GM12878 (cell line): ENCODE results near the gene CYTH3. TPM values are rescaled to one million over a fixed set of nuclear protein-coding genes. Genes with fewer than 3 reads are reported as not detected.

Experiments used
- BCL3 ChIP-seq: IDR thresholded peaks from 2 replicates; pipeline ENCODE4 v1.6.1; 2011; ENCODE audit warnings: borderline replicate concordance, low read depth, mild to moderate bottlenecking, moderate library complexity, low read length; ENCODE audit not compliant: insufficient read depth, poor library complexity, severe bottlenecking
- CBX3 ChIP-seq: fragments of 200-600 bp; sonication (generic); IDR thresholded peaks from 2 replicates; pipeline ENCODE4 v1.6.1; 2016; ENCODE audit warnings: low read depth, borderline replicate concordance
- CBX5 ChIP-seq: sonication (generic); IDR thresholded peaks from 2 replicates; pipeline ENCODE4 v1.6.1; 2016; ENCODE audit warnings: low read depth, moderate library complexity, mild to moderate bottlenecking, inconsistent platforms
- IKZF2 ChIP-seq, 2 experiments: fragments of 450-650 bp; IDR thresholded peaks; 2 replicates each; pipeline ENCODE4 v1.6.1; 2017; ENCODE audit warnings: mild to moderate bottlenecking in 2 of 2, moderate library complexity in 2 of 2
- NFIC ChIP-seq: IDR thresholded peaks from 2 replicates; pipeline ENCODE4 v1.6.1; 2012; ENCODE audit warnings: low read depth, mild to moderate bottlenecking, inconsistent platforms, low read length, moderate library complexity
- RAD51 ChIP-seq: fragments of 450-650 bp; IDR thresholded peaks from 2 replicates; pipeline ENCODE4 v1.6.1; 2016; ENCODE audit warnings: moderate library complexity, mild to moderate bottlenecking, inconsistent platforms
- RFX5 ChIP-seq: IDR thresholded peaks from 2 replicates; pipeline ENCODE4 v1.6.1; 2011; ENCODE audit warnings: low read depth, low read length, improper control_type of control experiment
- polyA plus RNA-seq, 11 experiments: library from polyadenylated mRNA; depleted of rRNA in 4 of 11; unstranded in 6 of 11; stranded (reverse) in 5 of 11; fragments of >200 nt; fragmentation: Nextera tagmentation in 4 of 11; fragmentation: Illumina TruSeq in 1 of 11; extraction: Ambion mirVana in 4 of 11; extraction: Trizol in 1 of 11; gene quantifications; 1 replicate in 1 of 11; 2 replicates in 10 of 11; pipeline versions ENCODE4 v1.2.1 to v1.2.3, GENCODE V29; 2011 to 2016; ENCODE audit warnings: inconsistent platforms in 2 of 11, missing spikeins in 2 of 11, low read depth in 1 of 11
- total RNA-seq, 4 experiments: library from RNA; depleted of rRNA in 3 of 4; stranded (reverse); fragments of >200 nt in 3 of 4; fragmentation: Illumina TruSeq in 1 of 4; extraction: Trizol in 1 of 4; gene quantifications; 2 replicates each; pipeline versions ENCODE4 v1.2.1 to v1.2.3, GENCODE V29; 2013 to 2021
- TF ChIP-seq, protein P1 (sequence below): fragments of 450-650 bp; IDR thresholded peaks from 2 replicates; pipeline ENCODE4 v1.6.1; 2017; ENCODE audit warnings: mild to moderate bottlenecking, moderate library complexity
- TF ChIP-seq, protein P2 (sequence below): fragments of 450-650 bp; IDR thresholded peaks from 2 replicates; pipeline ENCODE4 v1.6.1; 2016; ENCODE audit warnings: mild to moderate bottlenecking

CYTH3 gene
- total and polyA plus RNA-seq, 10 of the 15 experiments (the other 5 are each of a cell fraction or from before 2014, with no cell fraction given), result 0.45 to 28.2 (median 15.7) TPM

DNA sequence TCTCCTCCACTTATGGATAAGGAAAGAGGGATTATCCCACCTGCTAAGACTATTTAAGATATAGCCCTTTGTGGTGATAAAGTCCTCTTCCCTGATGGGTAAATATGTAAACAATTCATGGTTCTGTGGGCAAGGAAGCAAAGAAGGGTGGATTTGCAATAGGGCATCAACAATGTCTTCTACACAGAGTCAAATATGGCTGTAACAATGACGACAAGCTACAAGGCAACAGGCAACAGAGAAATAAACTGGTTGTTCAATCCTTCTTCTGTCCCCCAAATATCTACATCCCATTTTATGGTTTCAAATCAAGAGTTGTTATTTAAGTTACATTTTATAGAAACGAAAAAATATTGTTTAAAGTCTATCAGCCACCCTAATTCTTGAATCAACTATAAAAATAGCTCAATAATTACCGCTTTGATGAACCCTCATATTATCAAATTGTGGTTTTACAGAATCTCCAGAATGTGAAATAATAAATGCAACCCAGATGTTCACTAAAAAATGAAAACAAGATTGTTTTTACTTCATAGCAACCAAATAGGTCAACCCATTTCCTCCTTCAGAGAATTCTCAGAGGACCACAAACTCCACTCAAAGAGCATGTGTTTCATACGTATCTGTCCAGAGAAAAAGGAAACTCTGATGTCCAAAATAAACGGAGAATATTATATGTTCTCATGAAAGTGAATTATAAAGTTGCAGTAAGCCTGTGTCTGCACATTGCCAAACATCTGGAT lies 13.8 kb downstream of the CYTH3 start (continued):
- TF ChIP-seq, protein P1, sequence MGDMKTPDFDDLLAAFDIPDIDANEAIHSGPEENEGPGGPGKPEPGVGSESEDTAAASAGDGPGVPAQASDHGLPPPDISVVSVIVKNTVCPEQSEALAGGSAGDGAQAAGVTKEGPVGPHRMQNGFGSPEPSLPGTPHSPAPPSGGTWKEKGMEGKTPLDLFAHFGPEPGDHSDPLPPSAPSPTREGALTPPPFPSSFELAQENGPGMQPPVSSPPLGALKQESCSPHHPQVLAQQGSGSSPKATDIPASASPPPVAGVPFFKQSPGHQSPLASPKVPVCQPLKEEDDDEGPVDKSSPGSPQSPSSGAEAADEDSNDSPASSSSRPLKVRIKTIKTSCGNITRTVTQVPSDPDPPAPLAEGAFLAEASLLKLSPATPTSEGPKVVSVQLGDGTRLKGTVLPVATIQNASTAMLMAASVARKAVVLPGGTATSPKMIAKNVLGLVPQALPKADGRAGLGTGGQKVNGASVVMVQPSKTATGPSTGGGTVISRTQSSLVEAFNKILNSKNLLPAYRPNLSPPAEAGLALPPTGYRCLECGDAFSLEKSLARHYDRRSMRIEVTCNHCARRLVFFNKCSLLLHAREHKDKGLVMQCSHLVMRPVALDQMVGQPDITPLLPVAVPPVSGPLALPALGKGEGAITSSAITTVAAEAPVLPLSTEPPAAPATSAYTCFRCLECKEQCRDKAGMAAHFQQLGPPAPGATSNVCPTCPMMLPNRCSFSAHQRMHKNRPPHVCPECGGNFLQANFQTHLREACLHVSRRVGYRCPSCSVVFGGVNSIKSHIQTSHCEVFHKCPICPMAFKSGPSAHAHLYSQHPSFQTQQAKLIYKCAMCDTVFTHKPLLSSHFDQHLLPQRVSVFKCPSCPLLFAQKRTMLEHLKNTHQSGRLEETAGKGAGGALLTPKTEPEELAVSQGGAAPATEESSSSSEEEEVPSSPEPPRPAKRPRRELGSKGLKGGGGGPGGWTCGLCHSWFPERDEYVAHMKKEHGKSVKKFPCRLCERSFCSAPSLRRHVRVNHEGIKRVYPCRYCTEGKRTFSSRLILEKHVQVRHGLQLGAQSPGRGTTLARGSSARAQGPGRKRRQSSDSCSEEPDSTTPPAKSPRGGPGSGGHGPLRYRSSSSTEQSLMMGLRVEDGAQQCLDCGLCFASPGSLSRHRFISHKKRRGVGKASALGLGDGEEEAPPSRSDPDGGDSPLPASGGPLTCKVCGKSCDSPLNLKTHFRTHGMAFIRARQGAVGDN, result peak; percentile 22; the same call in 1 of the 2 replicates
- TF ChIP-seq BCL3 (peak; percentile 43), RFX5 (peak; percentile 86), NFIC (peak; percentile 45; the same call in 1 of the 2 replicates), CBX3 (no peak), RAD51 (0 out of 2 replicates have a peak, but pooled peaks have one; percentile 11), IKZF2 (IDR thresholded peaks at IDR 0.05) (peak in 1 of 2 experiments; percentile 36; a peak in 1 of 4 replicates), CBX5 (no peak)
- TF ChIP-seq, protein P2, sequence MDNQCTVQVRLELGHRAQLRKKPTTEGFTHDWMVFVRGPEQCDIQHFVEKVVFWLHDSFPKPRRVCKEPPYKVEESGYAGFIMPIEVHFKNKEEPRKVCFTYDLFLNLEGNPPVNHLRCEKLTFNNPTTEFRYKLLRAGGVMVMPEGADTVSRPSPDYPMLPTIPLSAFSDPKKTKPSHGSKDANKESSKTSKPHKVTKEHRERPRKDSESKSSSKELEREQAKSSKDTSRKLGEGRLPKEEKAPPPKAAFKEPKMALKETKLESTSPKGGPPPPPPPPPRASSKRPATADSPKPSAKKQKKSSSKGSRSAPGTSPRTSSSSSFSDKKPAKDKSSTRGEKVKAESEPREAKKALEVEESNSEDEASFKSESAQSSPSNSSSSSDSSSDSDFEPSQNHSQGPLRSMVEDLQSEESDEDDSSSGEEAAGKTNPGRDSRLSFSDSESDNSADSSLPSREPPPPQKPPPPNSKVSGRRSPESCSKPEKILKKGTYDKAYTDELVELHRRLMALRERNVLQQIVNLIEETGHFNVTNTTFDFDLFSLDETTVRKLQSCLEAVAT, result 0 out of 2 replicates have a peak, but pooled peaks have one; percentile 16
